ENCODE data around the gene CCDC13. TPM values are rescaled to one million over a fixed set of nuclear protein-coding genes. Genes with fewer than 3 reads are reported as not detected.

CCDC13 gene
- total RNA-seq, 1 donor from 2014 or later, result 1.7 TPM

DNA sequence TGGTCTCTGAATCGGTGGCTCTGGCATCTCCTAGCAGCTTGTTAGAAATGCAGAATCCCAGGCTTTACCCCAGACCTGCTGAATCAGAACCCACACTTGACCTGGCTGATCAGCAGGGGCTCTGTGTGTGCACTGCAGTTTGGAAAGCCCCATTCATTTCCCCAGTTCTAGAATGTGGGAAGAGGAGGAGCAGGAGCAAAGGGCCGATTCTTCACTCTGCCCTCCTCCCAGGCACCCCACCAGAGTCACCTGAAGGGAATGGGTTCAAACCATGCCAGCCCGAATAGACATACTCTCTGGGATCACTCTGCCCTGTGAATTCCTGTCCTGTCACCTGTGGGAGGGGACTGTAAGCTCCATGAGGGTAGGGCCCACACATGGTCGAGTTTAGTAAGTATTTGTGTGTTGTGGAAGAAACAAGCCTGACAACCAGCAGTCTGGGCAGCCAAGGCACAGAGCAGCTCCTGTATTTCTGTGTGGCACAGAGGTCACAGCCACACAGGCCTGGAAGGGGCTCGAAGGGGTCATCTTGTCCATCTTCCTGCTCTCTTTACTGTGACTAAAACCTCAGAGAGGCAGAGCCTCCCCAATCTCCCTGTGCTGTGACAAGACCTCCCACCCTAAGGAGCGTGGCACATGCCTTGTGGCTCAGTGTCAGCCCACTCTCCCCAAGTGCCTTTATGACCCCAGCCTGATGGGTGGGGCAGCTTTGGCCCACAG lies 41.4 kb downstream of the CCDC13 start:
- Mint-ChIP-seq H3K4me3 (no peak overlapping the region), H3K4me1 (no peaks in the 10 kb centered on the region), H3K27me3 (no peaks in the 10 kb centered on the region), H3K36me3 (ENCODE audit: low read depth) (no peaks in the 10 kb centered on the region), H3K9me3 (no peaks in the 10 kb centered on the region), H3K27ac (no peak overlapping the region)
- ATAC-seq (ENCODE audit: low read depth) (no peak), DNase-seq (no peak)
- intact Hi-C loops (cut with micrococcal nuclease), result no loop called here
- POLR2A ChIA-PET, result interaction anchor here (0.6 kb wide), 1 partner anchor 72 kb away, joined by 6 read pairs; the partner anchor contains the start of gene HIGD1A
- CTCF ChIA-PET, result no interaction called here
- TF ChIP-seq CTCF (IDR thresholded peaks at IDR 0.05), result no peak

GRCh38 chr3:42730706-42731420 lies 42.2 kb downstream of the CCDC13 start:
- H3K27me3 Mint-ChIP-seq, result peaks cover under 1% of the 10 kb centered on the region
- no peak overlapping the region for H3K27ac Mint-ChIP-seq
- H3K36me3 Mint-ChIP-seq (ENCODE audit: low read depth), result no peaks in the 10 kb centered on the region
- no peak for DNase-seq
- ATAC-seq (ENCODE audit: low read depth), result no peak
- POLR2A ChIA-PET, result interaction anchor here (0.6 kb wide), 1 partner anchor 73 kb away, joined by 6 read pairs; the partner anchor contains the start of gene HIGD1A
- TF ChIP-seq CTCF (IDR thresholded peaks at IDR 0.05), result no peak
- H3K4me1 Mint-ChIP-seq, result no peaks in the 10 kb centered on the region
- H3K9me3 Mint-ChIP-seq, result no peaks in the 10 kb centered on the region
- intact Hi-C loops (cut with micrococcal nuclease), result no loop called here
- no peak overlapping the region for H3K4me3 Mint-ChIP-seq
- CTCF ChIA-PET, result no interaction called here

GRCh38 chr3:42730294-42730693 lies 42.8 kb downstream of the CCDC13 start:
- intact Hi-C loops (cut with micrococcal nuclease), result no loop called here
- no peaks in the 10 kb centered on the region for H3K9me3 Mint-ChIP-seq
- H3K27me3 Mint-ChIP-seq, result peaks cover 5% of the 10 kb centered on the region
- DNase-seq, result no peak
- TF ChIP-seq CTCF (IDR thresholded peaks at IDR 0.05), result no peak
- H3K27ac Mint-ChIP-seq, result no peak overlapping the region
- ChIA-PET POLR2A (no interaction called here), CTCF (no interaction called here)
- no peak for ATAC-seq (ENCODE audit: low read depth)
- no peak overlapping the region for H3K4me3 Mint-ChIP-seq
- H3K4me1 Mint-ChIP-seq, result no peaks in the 10 kb centered on the region
- H3K36me3 Mint-ChIP-seq (ENCODE audit: low read depth), result no peaks in the 10 kb centered on the region

DNA sequence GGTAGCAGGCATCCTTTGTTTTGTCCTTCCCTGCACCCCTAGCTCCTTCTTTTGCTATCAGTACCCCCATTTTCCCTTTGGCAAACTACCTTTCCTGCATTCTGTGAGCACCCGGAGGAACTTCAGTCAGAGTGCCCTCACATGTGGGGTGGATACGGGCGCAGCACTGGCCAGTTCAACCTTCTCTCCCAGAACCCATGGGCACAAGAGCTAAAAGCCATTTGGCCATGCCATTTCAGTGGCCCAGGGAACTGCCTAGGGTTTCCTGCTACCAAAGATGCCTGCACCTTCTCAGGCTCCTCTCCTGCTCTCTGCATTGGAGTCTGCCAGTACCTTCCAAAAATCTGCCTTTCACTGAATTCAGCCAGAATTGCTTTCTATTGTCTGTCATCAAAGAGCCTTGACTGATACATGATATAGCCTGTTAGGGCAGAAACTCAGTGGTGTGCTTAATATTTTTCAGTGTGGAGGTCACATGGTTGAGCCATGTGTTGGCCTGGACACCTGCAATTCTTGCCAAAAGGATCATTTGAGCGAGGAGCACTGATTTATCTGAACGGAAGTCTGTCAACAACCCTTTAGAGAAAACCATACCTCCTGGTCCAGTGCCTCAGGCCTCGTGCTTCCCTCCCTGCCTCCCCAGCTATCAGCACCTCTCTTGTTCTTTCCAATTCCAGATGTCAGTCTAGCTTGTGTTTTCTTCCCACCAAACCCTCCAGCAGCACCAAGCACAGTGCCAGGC lies 43.5 kb downstream of the CCDC13 start:
- Mint-ChIP-seq H3K27me3 (peaks cover 5% of the 10 kb centered on the region), H3K4me3 (no peak overlapping the region), H3K27ac (no peak overlapping the region), H3K36me3 (ENCODE audit: low read depth) (no peaks in the 10 kb centered on the region), H3K9me3 (no peaks in the 10 kb centered on the region), H3K4me1 (no peaks in the 10 kb centered on the region)
- DNase-seq (no peak), ATAC-seq (ENCODE audit: low read depth) (no peak)
- POLR2A ChIA-PET, result no interaction called here
- intact Hi-C loops (cut with micrococcal nuclease), result no loop called here
- TF ChIP-seq CTCF (IDR thresholded peaks at IDR 0.05), result no peak
- CTCF ChIA-PET, result no interaction called here

Measured in activated B cell treated with CpG ODN at 0.5 μM for 24 hours (primary cell).